GM12872 (cell line): ENCODE data around the gene CNFN.

Source experiments
- CTCF ChIP-seq: IDR thresholded peaks from 3 replicates; pipeline ENCODE4 v1.5.1; 2011; ENCODE audit warnings: low read depth, mild to moderate bottlenecking, low read length, moderate library complexity; ENCODE audit not compliant: insufficient read depth

Gene CNFN

DNA sequence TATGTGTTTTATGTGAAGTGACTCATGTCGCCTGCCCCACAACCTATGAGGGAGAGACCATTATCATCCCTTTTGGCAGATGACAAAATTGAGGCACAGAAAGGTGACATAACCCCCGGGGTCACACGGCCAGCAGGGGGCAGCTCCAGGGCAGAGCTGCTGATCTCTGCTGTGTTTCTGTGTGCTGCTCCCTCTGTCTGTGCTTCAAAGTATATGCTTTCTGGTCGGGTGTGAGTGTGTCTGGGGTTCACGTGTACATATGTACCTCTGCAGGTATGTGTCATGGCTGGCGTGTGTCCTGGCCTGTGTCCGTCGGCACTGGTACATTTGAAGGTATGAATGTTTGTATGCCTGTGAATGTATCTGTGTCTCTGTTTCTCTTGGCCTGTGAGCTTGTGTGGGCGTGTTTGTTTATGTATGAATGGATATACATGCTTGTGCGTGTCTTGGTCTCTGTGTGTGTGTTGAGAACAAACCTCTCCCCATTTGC is 30.0 kb upstream of the CNFN start:
- peak; percentile 99 for TF ChIP-seq CTCF

GRCh38 chr19:42419309-42419708 is 29.2 kb upstream of the CNFN start:
- no peak for TF ChIP-seq CTCF

- no peak for TF ChIP-seq CTCF
Observed at GRCh38 chr19:42412661-42413076, 22.6 kb upstream of the CNFN start.

GRCh38 chr19:42412227-42412626 is 22.1 kb upstream of the CNFN start:
- no peak for TF ChIP-seq CTCF

GRCh38 chr19:42411581-42412178 is 21.6 kb upstream of the CNFN start:
- TF ChIP-seq CTCF = no peak

- no peak for TF ChIP-seq CTCF
Observed at GRCh38 chr19:42410371-42410770, 20.3 kb upstream of the CNFN start.

DNA sequence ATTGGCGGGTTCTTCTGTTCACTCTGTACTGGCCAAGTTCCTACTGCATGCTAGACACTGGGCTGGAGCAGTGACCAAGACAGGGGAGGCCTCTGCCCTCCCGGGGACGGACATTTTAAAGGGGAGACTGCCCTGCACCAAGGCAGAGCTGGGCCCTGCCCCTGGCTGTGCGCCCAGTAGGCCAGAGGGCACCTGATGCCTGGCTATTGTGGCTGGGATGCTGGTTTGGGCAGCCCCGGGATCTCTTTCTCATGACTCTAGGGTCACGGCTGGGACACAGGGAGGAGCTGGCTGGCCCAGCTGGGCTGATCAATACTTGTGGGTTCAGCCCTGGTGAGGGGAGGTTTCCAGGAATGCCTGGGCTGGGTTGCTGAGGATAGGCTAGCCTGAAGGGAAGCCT is 19.4 kb upstream of the CNFN start:
- TF ChIP-seq CTCF = no peak
